HG02588 (cell line): ENCODE results near the gene KLC1.

Source experiments
- ATAC-seq: cut with Tn5 transposase; IDR thresholded peaks from one replicate; pipeline ENCODE4 v1.9.1; 2021; ENCODE audit warnings: mild to moderate bottlenecking, moderate library complexity; ENCODE audit not compliant: unreplicated experiment

KLC1 gene

DNA sequence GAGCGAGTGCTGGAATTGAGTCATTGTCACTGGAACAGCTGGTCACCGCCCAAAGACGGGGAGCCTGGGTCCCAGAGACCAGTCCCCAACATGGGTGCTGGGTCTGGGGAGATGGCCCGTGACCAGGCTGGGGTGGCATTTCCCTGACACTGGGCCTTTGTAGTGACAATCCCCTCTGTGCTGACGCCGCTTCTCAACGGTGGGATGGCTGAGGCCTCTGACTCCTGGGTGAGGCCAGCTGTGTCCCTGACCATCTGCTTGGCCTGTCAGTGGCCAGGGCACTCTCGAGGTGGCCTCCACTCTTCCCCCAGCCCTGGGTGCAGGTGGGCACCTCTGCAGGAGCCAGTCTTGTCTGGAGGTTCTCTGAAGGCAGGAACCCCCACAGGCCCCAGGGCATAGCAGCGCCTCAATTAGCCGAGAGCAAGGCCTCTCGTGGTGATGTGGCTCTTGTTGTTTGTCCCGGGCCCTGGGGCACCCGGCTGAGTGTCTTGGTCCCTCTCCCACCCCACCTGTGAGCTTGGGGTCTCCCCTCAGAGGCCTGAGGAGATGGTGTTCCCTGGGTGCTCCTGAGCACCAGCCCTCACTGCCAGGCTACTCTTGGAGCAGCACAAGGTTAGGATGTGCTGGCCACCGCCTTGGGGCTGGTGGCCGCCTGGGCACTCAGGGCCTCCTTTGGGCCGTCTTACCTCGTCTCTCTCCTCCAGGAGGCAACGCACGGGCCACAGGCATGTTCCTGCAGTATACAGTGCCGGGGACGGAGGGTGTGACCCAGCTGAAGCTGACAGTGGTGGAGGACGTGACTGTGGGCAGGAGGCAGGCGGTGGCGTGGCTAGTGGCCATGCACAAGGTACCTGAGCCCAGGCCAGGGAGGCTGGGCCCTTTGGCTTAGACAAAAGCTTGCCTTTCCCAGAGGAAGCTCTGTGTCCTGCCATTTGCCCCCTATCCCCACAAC is 103.2 kb downstream of the KLC1 start:
- no peak for ATAC-seq

DNA sequence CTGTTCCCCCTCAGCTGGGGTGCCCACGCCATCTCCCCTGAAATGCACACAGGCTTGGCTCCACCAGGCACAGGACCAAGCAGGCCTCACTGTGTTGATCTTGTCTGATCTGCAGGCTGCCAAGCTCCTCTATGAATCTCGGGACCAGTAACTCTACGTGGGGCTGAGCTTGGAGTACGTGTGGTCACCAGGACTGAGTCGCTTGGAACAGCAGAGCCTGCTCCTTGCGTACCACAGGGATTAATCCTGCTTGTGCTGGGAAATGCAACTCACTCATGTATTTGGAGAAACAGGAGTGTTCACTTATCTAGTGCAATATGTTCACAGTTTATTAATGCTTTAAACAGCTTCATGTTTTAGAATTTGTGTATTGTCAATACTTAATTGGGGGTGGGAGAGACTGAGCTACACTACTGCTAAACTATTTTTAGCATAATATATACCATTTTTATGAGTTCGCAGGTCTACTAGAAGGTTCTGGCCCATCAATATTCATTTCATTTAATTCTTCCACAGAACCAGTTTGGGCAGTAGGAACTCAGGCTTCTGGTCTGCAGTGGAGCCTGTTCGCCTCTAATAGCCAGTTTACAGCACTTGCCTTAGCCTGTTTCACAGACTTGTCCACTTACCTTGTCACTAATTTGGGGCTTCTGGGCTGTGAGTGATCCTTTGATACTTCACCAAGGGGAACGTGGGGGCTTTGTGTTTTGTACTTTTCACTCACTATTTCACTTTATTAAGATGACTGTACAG is 104.0 kb downstream of the KLC1 start:
- no peak for ATAC-seq

DNA sequence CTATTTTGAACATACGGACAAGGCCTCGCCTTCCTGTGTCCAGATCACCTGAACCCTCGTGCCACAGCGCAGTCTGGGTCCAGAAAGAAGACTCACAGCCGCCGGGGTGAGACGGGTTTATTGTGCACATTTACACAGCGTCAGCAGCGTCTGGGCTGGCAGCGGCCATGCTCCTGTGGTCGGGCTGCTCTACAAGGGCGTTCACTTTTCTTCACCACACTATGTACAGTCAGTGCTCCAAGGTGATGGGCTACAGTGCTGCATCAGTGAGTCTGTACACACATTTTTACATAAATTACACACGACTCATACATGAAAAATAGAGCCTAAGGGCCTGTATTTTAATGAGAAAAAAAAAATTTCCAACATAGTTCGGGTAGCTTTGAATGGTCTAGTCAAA is 104.6 kb downstream of the KLC1 start:
- no peak for ATAC-seq

DNA sequence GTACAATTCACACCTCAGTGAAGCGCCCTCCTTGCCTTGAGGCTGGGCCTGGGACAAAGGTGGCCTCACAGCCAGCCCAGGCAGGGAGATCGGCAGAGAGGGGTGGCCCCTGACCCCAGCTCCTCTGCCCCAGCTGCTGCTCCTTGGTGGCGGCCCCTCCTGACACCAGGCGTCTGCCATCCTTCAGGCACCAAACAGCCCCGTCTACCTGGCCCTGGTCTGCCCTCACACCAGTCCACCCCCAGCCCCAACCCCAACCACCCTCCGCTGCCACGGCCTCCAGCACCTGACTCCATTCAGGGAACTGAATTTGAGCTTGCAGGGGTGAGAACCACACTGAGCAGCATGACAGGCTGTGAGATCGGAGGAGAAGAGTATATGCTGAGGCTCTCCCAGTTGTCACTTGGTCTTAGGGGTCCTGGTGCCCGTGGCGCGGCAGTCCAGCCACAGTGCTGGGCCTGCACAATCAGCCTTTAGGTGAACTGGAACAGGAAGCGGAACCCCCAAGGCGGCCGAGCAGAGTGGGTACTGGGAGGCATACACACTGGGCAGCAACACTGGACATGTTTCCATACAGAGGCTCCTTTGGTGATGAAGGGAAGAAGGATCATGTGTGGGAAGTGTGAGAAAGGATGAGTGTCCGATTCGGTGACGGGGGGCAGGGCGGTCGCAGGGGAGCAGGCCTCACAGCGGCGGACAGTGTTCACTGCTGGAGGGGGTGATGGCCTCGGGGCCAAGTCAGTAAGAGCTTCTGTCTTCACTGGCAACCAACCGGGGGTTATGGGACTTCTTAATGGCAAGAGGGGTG is 105.3 kb downstream of the KLC1 start:
- ATAC-seq: no peak

DNA sequence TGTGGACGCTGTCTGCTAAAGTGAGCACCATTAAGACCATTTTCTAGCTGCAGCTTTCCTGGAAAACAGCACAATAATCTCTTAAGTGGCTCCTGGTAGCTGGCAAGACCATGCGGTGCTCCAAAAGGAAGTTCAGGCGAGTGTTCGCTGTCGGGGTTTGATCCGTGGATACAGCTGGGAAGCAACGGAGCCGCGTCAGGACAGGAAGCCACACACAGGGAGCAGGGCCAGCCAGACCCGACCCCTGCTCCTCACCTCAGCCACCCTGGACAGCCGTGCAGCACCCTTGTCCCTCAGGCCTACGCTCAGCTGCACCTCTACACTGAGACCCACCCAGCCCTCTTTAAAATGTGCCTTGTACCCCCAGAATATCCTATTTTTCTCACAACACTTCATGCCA is 106.0 kb downstream of the KLC1 start:
- ATAC-seq: no peak

DNA sequence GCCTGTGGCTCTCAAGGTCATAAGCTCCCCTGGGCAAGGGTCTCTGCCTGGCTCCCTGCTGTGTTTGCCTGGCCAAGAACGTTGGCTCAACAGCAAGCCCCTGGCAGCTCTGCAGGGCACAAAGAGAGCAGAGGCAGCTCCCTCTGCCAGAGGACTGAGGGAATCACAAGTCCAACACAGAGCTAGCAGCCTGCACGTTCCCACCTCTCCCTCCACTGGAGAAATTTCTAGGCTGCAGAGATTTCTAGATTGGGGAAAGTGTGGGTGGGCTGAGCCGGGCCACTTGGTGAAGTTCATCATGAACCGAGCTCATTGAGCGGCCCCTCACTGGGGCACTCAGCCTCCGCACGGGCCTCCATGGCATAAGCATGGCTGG is 106.4 kb downstream of the KLC1 start:
- ATAC-seq: no peak

DNA sequence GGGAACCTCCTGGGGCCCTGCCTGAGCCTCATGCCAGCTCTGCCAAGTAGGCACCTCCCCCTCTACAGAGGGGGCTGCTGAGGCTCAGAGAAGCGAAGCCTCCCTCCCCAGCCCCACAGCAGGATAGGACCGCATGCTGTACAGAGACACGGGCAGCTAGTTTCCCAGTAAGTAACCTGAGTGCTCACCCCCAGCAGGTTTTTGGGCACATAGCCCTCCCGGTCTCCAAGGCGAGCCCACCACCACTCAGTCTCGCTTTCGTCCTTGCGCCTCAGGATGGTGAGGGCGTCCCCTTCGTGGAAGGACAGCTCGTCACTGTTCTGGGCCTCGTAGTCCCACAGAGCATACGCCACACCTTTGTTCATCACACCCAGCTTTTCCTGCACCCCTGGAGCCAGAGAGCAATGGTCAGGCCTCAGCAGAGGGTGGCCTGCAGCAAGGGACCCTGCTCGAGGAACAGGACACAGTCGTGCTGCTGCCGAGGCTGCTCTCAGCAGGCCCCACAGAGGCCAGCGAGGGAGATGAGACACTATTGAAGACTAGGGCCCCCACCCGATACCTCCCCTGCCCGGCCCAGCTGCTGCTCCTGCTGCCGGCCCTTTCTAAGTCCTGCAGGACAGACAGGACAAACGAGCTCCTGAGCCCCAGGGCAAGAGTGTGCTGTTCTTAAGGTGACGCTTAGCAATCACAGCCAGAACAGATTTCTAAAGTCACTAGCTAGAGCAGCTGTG is 107.0 kb downstream of the KLC1 start:
- no peak for ATAC-seq

DNA sequence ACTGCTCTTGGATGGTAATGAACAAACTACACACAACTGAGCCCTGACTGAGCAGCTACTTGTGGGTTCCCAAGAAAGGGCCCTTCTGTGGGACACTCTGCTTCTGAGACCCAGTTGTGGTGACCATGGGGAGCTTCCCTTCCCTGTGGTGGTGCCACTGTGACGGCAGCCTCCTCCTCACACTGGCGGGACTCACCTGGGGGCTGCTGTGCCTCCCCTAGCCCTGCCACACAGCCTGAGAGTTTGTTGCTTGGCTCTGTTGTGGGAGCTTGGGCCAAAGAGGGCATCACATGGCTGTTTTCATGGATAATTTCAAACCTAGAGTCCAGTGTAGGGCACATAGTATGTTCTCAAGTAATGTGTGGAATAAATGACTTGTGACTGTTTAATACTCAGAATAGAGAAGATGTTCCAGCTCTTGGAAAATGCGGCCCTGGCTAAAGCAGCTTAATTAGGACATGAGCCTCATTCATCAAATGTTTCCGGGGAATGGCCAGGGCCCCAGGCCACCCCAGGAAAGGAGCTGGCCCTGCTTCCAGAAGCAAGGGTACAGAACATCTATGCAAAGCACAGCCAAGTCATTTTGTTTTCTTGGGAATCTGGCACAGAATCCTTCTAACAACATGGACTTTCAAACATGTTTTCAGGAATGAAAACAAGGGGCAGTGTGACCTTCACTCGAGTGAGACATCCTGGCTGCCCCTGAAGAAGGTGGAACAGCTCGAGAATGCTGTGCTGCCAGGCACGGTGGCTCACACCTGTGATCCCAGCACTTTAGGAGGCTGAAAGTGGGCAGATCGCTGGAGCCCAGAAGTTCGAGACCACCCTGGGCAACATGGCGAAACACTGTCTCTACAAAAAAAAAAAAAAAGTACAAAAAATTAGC is 107.8 kb downstream of the KLC1 start:
- no peak for ATAC-seq

DNA sequence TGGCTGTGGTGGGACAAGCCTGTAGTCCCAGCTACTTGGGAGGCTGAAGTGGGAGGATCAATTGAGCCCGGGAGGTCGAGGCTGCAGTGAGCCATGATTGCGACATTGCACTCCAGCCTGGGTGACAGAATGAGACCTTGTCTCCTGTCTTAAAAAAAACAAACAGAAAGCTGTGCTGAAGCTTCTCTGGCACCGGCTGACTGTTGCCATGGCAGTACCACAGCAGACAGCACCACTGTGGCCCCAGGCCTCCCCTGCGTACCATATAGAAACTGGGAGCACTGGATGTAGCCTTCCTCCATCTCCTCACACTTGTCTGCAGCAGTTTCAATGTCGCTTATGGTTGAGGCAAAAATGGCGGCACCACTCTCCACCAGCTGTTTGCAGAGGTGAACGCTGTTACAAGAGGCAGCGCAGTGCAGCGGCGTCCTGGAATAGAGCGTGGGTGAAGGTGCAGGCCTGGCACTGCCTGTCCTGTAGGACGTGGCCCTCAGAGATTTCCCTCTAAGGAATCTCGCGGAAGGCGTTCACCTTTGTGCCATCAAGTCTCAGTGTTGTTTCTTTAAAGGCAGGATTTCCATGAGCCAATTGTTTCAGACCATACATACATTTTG is 108.5 kb downstream of the KLC1 start:
- no peak for ATAC-seq

DNA sequence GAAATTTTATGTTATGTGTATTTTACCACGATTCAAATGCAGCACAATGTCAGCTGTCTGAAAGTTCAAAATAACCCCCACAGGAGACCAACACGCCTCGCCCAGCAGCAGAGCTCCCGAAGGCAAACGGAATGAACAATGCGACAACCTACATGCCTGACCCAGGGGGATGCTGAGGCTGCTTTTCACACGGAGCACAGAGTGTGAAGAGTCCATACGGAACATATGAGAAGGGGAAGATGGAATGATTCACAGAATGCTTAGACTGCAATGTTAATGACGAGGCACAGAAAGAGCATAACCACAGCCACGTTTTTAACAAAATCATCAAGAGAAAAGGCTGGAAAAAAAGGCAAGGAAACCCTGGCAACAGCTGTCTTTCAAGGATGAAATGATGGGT is 109.2 kb downstream of the KLC1 start:
- ATAC-seq: no peak

DNA sequence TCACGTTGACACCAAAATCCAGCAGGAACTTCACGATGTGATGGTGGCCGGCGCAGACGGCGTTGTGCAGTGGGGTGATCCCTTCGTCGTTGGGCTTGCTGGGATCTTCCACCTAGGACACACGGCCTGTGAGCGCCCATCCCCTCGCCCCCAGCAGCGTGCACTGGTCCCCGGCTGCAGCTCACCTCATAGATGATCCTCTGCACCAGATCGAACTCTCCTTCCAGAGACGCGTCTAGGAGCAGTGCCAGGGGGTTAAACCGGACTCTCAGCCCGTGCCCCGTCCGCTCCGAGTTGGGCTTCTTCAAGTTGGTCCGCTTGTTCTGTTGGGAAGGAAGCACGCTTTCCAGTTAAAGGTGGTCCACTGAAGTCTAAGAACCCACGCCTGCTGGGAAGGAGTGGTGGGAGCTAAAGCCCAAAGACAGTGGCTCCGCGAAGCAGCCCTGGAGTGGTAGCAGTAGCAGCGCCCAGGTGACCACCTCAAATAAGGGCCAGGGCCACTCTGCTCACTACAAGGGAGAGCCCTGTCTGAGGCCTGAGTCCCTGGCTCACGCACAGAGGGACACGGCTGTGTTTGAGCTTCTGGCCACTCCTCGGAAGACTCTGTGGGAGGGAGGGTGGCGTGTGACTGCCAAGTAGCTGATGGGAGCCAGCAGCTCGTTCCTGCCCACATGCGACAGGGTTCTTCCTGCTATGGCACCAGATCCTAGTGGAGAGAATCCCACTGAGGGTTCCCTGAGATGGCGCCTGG is 109.9 kb downstream of the KLC1 start:
- no peak for ATAC-seq

DNA sequence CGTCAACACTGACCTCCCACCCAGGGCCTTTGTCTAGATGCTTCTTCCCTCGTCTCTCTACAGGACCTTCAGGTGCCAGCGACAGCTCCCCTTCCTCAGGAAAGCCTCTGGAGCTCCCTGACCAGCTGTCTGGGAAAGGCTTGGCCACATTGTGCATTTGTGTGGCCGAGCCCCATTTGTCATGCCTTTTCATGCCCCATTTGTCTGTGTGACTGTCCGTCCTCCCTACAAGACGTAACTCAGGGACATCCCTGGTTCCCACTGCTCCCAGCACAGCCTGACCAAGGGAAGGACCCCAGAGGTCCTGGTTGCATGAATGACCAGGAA is 110.4 kb downstream of the KLC1 start:
- no peak for ATAC-seq

DNA sequence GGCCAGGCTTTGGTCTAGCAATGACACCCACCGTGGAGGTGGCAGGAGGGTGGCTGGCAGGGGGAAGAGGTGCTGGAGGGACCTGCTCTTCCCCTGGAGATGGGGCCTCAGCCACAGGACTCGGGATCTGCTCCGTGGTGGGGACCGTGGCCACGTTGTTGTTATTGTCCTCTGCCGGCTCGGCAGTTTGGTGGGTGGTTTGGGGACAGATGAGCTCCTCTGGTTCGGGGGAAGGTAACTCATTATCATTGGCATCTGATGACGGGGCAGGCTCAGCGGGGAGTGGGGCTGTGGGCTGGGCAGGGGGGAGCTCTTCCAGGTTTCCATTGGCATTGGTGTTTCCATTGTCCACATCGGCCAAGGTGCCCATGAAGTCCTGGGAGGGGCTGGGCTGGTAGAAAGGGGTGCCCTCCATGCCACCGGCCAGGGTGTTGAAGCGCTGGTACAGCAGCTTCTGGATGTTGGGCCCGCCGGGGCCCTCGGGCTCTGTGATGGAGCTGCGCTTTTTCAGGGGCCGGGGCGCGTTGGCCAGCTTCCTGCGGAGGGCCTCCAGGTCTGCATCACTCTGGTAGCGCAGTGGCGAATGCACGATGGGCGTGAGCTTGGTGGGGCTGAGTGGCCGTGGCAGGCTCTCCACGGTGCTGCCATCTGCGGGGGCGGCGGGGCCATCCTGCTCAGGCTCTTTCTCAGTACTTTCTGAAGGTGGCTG is 110.9 kb downstream of the KLC1 start:
- no peak for ATAC-seq

DNA sequence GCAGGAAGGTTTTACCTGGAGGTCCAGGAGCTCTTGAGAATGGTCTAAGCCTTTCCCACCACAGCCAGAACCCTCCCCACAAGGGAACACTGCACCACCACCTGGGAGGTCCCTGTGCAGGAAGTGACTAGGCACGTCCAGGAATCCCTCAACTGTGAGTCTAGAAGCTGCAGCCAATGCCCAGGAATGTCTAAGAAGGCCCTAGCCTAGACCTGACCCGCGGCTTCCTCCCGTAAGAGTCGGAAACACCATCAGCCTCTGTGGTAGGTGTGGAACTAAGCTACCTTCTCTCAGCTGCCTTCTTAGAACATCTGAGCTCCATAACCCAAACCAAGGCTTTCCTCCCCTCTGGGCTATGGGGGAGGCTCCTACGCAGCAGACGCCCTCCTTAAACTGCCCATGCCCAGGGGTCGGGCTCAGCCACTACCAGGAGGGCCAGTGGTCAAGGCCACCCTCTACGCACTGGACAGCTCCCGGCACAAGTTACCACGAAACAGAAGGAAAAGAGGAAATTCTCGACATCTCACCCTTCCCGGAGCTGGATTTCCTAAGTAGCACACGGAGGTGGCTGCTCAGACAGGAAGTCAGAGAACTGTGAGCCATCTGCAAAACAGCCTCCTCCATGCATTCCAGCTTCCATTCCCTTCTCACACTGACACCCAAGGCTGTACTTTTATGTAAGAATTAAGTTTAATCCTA is 112.1 kb downstream of the KLC1 start:
- ATAC-seq: no peak

DNA sequence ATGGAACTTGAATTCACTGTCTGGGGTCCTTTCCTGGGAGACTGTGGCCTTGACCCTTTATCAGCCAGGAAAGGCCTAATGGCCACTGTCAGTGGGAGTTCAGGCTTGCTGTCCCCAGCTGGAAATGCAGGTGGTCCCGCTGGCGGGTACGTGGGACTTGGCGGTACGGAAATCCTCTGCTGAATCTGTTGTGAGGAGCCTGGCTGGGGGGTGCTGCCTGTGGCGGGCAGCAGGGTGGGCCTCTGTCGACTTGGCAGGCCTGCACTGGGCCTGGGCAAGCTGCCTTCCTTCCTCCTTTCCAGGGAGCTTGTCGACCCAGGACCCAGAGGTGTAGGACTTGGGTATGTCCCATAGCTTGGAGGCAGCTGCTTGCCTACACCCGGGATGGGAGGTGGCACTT is 112.9 kb downstream of the KLC1 start:
- ATAC-seq: no peak

DNA sequence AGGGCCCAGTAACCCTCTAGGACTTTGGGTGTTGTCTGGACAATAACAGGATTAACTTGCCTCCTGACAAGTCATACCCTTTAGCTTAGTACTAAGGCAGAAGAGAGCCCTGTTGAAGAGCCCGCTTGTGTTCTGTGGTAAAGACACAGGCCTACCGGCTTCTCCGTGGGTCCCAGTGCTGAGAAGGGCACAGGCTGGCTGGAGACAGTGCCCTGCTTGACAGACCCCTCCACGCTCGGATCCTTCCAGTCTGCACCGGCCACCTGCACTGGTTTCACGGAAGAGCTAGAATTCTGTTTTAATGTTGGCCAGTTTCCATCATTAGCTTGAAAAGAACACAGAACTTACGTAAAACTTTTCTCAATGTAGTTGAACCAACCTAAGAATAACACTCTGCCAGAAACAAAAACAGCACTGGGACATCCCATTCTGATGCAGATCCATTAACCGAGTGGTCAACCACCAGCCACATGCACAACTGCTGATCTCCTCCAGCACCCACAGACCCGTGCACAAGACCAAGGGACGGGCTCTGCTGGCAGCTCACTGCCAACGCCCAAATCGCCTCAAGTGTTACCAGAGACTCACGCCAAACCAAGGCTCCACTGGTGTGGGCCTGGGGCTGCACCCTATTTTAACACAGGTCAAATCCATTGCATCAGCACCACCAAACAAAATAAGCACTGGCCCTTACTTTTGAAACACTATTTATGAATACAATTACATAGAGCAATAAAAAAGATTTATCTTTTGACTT is 113.7 kb downstream of the KLC1 start:
- no peak for ATAC-seq

DNA sequence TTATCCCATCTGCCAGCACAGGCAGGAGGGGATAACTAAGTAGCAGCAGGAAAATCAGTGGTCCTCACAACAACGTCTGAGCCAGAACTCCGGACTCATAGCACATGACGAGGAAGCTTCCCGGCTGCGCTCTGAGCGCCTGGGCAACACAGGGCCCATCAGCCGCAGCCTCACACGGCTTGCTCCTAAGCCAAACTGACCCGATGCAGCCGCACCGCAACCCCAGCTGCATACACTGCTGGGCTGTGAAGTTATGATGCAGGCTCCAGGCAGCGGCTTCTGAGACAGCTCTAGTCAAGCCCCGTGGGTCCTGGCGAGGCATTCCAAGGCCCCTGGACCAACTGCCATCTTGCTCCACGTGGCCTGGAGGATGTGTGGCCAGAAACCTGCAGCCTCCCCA is 114.7 kb downstream of the KLC1 start:
- ATAC-seq: no peak
